HG03039 (cell line): Measurements from ENCODE around the gene ZNF766.
"Not testable (repeated sequence)": the region's sequence is repeated elsewhere in the genome, so short reads cannot be mapped to it uniquely, and the experiment has no call there.

Source experiments
- ATAC-seq: cut with Tn5 transposase; IDR thresholded peaks from one replicate; pipeline ENCODE4 v1.9.1; 2021; ENCODE audit warnings: mild to moderate bottlenecking, moderate library complexity; ENCODE audit not compliant: unreplicated experiment

Gene ZNF766

DNA sequence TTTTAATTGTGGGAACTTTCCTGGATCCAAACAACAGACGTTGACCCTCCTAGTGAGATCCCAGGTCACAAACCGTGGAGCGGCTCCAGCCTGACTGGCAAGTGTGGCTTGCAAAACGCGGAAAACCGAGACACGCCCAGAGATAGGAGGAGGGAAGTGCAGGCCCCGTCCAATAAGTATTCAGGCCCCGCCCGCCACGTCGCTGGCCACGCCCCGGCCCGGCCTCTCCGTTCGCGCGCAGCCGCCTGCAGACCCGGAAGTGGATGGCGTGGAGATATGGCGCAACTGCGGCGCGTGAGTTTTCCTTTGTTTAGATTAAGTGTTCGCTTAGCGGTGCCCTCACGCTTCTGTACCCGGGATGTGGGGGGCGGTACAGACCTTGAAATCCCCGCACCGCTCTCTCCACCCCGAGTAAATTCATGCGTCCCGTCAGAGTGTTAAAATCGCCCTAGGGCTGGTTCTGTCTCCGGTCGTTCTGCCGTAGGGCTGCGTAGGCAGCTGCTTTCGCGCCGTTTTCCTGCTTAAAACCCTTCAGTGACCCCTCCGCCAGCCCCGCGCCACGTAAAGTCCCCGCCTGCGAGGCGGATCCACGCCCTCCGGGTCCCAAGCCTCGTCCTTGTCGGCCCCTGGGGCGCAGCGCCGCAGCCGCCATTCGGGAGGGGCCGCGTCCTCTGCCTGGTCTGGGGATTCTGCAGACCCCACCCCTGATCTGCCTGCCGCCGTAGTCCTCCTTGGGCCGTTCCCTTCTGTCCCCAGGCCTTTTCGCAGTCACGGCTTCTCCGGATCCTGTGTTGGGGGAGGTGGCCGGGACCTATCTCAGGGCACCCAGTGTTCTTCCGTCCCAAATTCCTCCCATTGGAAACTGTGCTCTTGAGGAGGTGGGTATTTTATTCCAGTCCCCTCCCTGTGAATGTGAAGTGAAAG, at the start of gene ZNF766:
Gene ZNF766 (plus strand): TSS at position 250 of the 924 bp plus-strand sequence. CDS start 27 bp downstream, at position 277.
- ATAC-seq, result peak; percentile 89

DNA sequence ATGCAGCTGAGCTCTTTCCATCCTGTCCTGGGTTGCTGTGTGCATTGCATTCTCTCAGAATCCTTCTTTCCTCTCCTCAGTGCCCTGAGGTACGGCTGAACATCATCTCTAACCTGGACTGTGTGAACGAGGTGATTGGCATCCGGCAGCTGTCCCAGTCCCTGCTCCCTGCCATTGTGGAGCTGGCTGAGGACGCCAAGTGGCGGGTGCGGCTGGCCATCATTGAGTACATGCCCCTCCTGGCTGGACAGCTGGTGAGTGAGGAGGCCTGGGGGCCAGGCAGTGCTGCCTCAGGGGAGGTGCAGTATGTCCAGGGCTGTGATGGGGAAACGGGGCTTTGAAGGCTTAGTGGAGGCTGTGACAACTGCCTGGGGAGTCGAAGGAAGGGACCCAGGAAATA, 49.8 kb upstream of the ZNF766 start:
- ATAC-seq, result no peak

DNA sequence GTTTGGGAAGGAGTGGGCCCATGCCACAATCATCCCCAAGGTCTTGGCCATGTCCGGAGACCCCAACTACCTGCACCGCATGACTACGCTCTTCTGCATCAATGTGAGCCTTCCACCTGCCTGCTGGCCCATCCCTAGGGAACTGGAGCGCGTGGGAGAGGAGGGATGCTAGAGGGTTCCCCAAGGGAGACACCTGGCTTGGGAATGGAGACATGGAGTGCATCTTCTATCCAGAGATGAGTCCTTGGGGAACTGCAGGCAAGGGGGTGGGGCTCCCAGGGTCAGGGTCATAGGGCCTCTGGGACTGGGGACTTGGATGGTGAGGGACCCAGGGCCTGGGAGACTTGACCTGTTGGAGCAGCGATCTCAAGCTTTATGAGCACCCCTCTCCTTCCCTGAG, 48.4 kb upstream of the ZNF766 start:
- no peak for ATAC-seq

DNA sequence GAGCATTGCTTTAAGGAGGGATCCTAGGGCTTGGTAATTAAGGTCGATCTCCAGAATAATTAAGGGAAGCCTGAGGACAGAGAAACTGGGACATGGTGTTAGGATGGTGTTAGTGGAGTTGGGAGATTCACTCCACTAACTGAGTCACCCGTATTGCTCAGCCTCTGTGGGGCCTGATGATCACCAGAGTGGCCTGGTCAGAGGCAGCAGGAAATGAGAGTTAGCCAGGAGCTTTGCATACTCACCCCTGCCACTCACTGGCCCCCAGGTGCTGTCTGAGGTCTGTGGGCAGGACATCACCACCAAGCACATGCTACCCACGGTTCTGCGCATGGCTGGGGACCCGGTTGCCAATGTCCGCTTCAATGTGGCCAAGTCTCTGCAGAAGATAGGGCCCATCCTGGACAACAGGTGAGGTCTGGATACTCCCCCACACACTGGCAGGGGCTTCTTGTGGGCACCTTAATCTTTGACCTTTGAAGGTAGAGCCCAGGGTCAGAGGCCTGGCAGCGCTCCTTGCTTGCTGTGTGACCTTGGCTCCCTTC, 47.5 kb upstream of the ZNF766 start:
- ATAC-seq, result no peak

DNA sequence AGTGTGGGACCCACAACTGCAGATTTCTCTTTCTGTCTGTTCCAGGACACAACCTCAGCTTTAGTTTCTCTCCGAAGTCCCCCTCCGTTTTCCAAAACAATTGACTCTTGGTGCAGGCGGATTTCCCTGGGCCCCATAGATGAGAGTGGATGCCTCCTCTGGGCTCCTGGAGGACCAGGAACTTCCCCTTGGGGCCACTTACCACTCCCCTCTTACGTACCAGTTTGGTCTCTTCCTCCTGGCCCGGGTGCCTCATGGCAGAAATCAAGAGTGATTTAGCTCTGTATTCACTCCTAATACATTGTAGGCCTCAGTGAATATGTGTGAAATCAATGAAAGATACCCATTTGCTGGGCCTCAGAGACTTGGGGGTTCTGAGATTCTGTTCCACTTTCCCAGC, 45.2 kb upstream of the ZNF766 start:
- no peak for ATAC-seq

DNA sequence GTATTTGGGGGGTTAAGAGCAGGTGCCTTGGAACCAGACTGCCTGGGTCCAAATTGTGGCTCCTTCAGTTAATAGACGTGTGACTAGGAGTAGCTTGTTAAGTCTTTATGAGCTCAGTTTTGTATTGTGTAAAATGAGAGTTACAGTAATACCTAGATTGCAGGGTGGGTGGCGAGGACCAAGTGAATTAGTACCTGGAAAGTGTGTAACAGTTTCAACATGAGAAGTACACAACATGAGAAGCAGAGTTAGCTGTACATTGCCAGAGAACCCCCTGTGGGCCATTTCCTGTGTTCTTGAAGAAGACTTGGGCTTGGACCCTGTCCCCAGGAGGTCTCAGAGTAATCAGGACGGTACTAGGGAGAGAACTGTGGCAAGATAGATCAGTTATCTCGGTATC, 42.7 kb upstream of the ZNF766 start:
- no peak for ATAC-seq

DNA sequence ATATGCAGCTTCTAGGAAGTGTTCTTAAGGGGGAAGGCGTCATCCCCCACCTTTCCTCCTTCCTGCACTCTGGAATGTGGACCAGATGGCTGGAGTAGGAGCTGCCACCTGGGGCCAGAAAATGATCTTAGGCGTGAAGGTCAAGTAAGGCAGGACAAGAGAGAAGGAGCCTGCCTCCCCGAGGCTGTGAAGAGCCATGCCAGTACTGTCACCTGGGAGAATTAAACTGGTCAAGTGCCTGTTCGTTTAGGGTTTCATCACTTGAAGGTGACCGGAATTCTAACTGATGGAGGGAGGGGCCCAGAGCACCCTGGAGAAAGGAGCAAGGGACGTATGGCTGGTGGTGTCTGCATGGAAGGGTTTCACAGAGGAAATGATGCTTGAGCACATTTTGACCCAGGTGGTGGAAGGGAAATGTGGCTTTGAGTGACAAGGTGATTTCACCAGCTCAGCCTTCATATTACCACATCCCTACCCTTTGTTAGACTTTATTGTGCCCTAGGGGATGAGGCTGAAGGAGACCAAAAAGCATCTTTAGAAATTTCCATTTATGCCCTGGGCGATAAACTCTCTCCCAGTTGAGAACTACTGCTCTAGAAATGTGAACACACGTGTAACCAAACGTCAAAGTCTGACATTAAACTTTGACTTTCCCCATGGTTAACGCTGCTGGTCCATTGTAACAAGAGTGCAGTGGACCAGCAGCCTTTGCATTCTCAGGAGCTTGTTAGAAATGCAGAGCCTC, 42.0 kb upstream of the ZNF766 start:
- no peak for ATAC-seq

DNA sequence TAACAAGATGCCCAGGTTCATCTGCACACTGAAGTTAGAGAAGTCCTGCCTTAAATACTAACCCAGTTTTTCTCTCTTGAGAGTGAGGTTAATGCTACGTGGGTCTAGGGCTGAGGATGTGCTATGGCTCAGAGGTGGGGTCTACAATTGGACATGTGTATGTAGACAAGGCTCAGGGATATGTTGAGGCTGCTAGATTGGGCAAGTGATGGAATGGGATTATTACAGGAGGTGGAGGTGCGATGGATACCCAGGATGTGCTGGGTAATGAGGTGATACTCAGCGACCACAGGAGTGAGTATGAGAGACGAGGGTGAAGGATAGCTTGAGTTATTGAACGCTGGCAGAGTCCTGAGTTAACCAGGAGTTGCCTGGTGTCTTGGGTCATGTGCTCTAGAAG, 41.4 kb upstream of the ZNF766 start:
- no peak for ATAC-seq

DNA sequence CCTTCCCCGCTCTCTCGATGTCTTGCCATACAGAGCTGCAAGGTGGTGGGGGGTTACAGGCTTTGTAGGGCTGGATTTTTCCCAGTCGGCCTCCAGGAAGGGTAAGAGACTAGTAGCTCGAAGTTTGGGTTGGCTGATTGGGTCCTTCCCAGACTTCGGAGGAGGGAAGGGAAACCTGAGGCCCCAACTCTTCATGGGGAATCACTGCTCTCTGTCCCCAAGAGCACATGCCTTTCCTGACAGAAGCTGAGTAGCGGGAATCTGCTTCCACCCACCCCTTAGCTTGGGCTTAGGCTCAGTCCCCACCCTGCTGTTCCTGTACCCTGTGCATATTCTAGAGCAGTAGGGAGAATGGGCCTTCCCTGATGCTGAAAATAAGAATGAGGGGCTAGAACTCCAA, 39.9 kb upstream of the ZNF766 start:
- no peak for ATAC-seq

DNA sequence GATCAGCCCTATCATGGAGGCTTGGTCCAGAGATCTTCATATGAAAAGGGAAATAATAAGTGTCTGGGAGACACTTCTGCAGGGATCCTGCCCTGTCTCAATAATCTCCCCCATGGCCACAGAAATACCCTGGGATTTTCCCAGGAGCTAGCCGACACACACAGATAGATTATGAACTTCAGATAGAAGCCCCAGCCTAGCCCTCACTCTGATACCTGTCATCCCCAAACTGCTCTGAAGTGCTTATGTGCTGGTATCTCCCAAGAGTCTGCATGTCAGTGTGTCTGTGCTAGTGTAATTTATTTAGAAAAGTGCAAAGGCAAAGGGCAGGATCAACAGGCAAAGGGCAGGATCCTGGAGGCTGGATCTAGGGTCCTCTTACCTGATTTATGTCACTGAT, 38.7 kb upstream of the ZNF766 start:
- no peak for ATAC-seq

DNA sequence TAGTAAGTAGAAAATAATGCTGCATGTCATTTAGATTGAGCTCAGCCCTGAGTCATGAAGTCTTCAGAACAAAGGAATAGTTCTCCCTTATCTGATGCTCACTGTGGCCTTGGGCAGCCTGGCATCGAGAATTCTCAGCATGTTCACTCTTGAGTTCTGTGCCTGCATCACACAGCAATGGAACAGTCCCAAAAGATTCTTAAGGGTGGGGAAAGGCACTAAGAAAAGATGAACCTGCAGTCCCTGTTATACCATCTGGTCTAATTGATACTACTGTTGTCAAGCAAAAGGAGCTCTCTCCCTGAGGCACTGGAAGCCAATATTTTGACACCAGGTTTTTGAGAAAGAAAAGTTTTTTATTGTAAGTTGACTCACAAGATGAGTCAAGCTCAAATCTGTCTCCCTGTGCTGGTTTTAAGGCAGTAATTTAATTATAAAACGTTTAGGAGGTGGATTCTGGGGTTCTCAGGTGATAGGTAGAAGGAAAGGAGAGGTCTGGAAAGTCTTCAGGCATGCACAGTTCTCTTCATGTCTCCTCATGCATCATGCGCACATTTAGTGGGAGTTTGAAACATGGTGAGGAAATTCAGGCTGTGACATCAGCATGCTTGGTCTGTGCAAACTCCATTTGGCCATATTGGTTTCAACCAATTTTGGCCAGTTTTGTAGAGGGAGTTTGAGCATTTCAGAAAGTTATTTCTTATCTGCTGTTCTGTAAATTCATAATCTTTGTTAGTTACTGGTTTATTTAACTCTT, 38.1 kb upstream of the ZNF766 start:
- ATAC-seq, result no peak

DNA sequence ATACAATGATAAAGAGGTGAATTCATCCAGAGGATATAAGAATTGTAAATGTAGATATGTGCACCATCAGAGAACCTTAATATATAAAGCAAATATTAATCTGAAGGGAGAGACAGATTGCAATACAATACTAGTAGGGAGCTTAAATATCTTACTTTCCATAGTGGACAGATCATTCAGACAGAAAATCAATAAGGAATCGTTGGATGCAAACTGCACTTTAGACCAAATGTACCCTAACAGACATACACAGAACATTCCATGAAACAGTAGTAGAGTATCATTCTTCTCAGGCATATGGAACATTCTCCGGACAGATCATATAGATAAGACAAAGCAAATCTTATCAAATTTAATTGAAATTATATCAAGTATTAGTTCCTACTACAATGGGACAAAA, 35.0 kb upstream of the ZNF766 start:
- no peak for ATAC-seq

DNA sequence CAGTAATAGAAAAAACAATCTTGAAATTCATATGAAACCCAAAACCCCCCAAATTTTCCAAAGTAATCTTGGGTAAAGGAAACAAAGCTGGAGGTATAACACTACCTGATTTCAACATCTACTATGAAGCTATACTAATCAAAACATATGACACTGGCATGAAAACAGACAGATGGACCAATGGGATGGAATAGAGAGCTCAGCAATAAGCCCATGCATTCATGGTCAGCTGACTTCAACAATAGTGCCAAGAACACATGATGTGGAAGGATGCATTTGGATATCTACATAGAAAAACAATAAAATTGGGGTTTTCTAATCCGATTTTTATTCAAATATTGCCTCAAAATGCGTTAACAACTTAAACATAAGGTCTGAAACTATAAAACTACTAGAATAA, 32.2 kb upstream of the ZNF766 start:
- ATAC-seq, result no peak

DNA sequence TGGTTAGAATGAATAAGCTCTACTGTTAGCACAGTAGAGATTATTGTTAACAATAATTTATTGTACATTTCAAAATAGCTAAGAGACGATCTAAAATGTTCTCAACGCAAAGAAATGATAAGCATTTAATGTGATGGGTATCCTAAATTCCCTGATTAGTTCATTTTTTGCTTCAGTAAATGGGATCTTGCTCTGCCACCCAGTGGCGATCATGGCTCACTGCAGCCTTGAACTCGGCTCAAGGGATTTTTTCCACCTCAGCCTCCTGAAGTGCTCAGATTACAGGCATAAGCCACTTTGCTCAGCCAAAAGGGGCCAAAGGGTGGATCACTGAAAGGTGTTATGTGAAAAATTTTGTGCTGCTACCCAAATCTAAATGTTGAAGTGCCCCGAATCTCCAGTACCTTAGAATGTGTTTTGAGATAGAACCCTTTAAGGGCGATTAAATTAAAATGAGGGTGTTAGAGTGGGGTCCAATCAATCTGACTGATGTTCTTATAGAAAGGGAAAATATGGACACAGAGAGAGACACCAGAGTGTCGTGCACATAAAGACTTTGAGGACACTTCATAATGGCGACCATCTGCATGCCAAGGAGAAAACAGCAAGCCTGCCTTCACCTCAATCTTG, 31.5 kb upstream of the ZNF766 start:
- no peak for ATAC-seq

DNA sequence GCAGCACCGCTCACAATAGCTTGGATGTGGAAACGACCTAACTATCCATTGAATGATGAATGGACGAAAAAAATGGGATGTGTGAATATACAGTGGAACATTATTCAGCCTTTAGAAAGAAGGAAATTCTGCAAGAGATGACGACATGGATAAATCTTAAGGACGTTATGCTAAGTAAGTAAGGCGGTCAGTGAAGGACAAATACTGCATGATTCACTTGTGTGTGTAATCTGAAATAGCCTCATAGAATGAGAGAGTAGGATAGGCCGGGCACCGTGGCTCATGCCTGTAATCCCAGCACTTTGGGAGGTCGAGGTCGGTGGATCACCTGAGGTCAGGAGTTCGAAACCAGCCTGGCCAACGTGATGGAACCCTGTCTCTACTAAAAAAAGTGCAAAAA, 25.4 kb upstream of the ZNF766 start:
- ATAC-seq, result no peak

DNA sequence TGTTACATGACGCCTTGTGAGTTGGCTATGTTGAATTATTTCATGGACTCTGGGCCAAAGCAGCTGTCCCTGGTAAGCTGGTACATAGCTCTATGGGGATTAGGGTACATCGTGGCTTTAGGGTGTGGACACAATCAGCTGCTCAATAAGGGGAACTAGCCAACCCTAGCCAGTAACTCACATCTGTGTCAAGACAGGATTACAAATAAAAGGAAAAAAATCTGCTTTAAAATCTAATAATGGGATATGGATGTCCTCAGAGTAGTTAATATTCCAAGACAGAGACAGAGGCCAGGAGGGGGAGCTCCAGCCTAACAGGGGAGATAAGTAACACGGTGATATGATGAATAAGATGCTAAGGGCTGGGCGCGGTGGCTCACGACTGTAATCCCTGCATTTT, 21.1 kb upstream of the ZNF766 start:
- ATAC-seq, result no peak

DNA sequence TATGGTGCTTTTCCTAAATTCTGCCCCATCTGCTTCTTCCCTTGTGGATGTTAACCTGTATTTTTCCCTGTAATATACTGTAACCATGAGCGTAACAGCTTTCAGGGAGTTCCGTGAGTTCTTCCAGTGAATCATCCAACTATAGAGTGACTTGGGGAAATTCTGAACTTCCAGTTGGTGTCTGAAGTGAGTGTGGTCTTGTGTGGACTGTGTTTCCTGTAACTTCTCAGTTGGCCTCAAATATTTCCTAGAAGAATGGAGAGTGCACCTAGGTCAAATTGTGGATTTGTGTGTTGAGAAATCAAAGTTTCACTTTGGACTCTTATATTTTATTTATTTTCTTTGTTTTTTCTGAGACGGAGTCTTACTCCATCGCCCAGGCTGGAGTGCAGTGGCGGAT, 11.0 kb upstream of the ZNF766 start:
- ATAC-seq, result no peak

DNA sequence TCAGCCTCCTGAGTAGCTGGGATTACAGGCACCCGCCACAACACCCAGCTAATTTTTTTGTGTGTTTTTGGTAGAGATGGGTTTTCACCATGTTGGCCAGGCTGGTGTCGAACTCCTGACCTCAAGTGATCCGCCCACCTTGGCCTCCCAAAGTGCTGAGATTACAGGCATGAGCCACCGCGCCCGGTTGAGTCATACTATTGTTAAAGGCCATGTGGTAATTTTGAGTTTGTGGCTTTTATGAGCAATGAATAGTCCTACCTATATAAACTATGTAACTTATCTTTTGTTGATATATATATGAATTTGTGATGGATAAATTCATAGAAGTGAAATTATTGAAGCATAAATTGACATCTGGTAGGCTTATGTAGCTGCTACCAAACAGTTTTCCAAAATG, 3.8 kb upstream of the ZNF766 start:
- ATAC-seq, result not testable (repeated sequence)

DNA sequence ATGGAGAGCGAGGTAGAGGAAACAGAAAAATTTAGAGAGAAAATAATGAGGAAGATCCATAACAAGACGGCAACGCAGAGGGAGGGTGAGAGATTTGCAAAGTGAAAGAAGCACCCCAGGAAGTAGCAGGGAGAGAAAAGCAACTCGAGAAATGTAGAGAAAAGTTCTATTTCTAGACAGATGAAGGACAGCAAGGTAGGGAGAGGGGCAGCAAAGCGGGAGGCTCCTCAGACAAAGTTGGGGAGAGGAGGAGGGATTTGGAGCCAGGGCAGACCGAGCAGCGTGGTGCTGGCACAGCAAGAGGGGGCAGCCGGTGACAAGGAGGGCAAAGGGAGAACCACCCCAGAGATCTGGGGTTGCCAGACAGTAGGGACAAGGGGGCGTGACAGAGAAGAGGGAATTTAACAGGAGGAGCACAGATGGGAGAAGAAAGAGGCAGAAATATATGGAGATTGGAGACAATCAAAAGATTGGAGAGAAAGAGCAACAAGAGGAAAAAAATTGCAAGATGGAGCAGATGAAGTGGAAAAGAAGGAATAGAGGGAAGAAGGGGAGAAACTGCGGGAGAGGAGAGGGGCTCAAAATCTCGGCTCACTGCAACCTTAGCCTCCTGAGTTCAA, 989 bp downstream of the ZNF766 start:
- ATAC-seq, result no peak

DNA sequence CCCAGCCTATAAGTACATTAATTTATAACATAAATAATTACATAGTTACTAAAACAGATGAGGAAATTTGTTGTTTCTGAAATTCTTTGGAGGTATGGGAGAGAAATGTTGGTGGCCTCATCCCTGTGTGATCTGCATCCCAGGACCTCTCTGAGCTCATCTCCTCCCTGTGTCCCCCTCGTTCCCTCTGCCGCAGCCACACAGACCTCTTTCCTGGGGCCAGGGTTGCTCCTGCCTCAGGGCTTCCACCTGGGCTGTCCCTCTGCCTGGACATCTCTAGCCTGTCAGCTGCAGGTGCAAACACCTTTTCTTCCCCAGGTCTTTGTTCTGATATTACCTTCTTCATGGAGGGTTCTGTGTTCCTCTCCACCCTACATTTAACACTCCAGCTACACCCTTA, 3.9 kb downstream of the ZNF766 start:
- ATAC-seq, result no peak
